ENCODE results near the gene SKA2.

SKA2 gene

GRCh38 chr17:59069856-59070255, 85.1 kb downstream of the SKA2 start:
- no peak overlapping the region for H3K4me3 ChIP-seq (ENCODE audit: low read depth, low read length)
- TF ChIP-seq POLR2A (IDR thresholded peaks at IDR 0.05; ENCODE audit: extremely low read depth, insufficient read length) (no peak), MYC (IDR thresholded peaks at IDR 0.05; ENCODE audit: low read depth, low read length) (no peak), MAX (IDR thresholded peaks at IDR 0.05; ENCODE audit: low read depth, low read length) (no peak), CTCF (IDR thresholded peaks at IDR 0.05; ENCODE audit: low read depth, low read length) (no peak)
- DNase-seq (ENCODE audit: low read depth), result no peak

GRCh38 chr17:59067756-59068155, 87.2 kb downstream of the SKA2 start:
- no peak overlapping the region for H3K4me3 ChIP-seq (ENCODE audit: low read depth, low read length)
- no peak for TF ChIP-seq CTCF (IDR thresholded peaks at IDR 0.05; ENCODE audit: low read depth, low read length)
- no peak for DNase-seq (ENCODE audit: low read depth)

GRCh38 chr17:59067340-59067739, 87.6 kb downstream of the SKA2 start:
- TF ChIP-seq MAX (IDR thresholded peaks at IDR 0.05; ENCODE audit: low read depth, low read length), result no peak
- TF ChIP-seq CTCF (IDR thresholded peaks at IDR 0.05; ENCODE audit: low read depth, low read length), result no peak
- TF ChIP-seq POLR2A (IDR thresholded peaks at IDR 0.05; ENCODE audit: extremely low read depth, insufficient read length), result no peak
- TF ChIP-seq MYC (IDR thresholded peaks at IDR 0.05; ENCODE audit: low read depth, low read length), result no peak
- no peak overlapping the region for H3K4me3 ChIP-seq (ENCODE audit: low read depth, low read length)
- no peak for DNase-seq (ENCODE audit: low read depth)

- no peak for TF ChIP-seq CTCF (IDR thresholded peaks at IDR 0.05; ENCODE audit: low read depth, low read length)
- TF ChIP-seq MAX (IDR thresholded peaks at IDR 0.05; ENCODE audit: low read depth, low read length), result no peak
- no peak for TF ChIP-seq POLR2A (IDR thresholded peaks at IDR 0.05; ENCODE audit: extremely low read depth, insufficient read length)
- TF ChIP-seq MYC (IDR thresholded peaks at IDR 0.05; ENCODE audit: low read depth, low read length), result no peak
- DNase-seq (ENCODE audit: low read depth), result no peak
- no peak overlapping the region for H3K4me3 ChIP-seq (ENCODE audit: low read depth, low read length)
These were observed 92.5 kb downstream of the SKA2 start for GRCh38 chr17:59062509-59062908.
